Natural killer cell treated with Interleukin-12 subunit alpha and Interleukin-12 subunit beta and Interleukin-15 and Interleukin-18, amount 100 ng/mL, for 72 hours (primary cell): Measurements from ENCODE around the gene HPSE2. TPM values are rescaled to one million over a fixed set of nuclear protein-coding genes. Genes with fewer than 3 reads are reported as not detected.

Source experiments
- ATAC-seq, 2 donors: fragments of 150-1000 bp; cut with Tn5 transposase in 1 of 2; sonication (Bioruptor Pico), chemical (Tn5 transposase) in 1 of 2; 2 replicates each; pipeline ENCODE4 v1.10.0; 2021
- DNase-seq: peaks from one replicate; pipeline ENCODE4 v3.0.0; 2022; ENCODE audit warnings: low spot score
- H3K27ac Mint-ChIP-seq, 2 donors: 1 replicate in 1 of 2; 2 replicates in 1 of 2; pipeline ENCODE4 v1.8.0; 2022; ENCODE audit warnings: mixed read lengths in 2 of 2, mild to moderate bottlenecking in 1 of 2, moderate library complexity in 1 of 2
- H3K27me3 Mint-ChIP-seq, 2 donors: 1 replicate in 1 of 2; 2 replicates in 1 of 2; pipeline ENCODE4 v1.8.0; 2022; ENCODE audit warnings: mixed read lengths in 2 of 2
- H3K36me3 Mint-ChIP-seq: one replicate; pipeline ENCODE4 v1.8.0; 2022; ENCODE audit warnings: mixed read lengths
- H3K4me1 Mint-ChIP-seq, 2 donors: 1 replicate in 1 of 2; 2 replicates in 1 of 2; pipeline ENCODE4 v1.8.0; 2022; ENCODE audit warnings: low read depth in 2 of 2, mixed read lengths in 2 of 2, mild to moderate bottlenecking in 1 of 2
- H3K4me3 Mint-ChIP-seq: one replicate; pipeline ENCODE4 v1.8.0; 2022; ENCODE audit warnings: mixed read lengths
- H3K9me3 Mint-ChIP-seq: 2 replicates; pipeline ENCODE4 v1.8.0; 2022; ENCODE audit warnings: mixed read lengths
- total RNA-seq, 2 donors: library from RNA; stranded (reverse); gene quantifications; one replicate each; pipeline ENCODE4 v1.2.3, GENCODE V29; 2022

The HPSE2 gene
- total RNA-seq, 2 donors from 2014 or later, result not detected

DNA sequence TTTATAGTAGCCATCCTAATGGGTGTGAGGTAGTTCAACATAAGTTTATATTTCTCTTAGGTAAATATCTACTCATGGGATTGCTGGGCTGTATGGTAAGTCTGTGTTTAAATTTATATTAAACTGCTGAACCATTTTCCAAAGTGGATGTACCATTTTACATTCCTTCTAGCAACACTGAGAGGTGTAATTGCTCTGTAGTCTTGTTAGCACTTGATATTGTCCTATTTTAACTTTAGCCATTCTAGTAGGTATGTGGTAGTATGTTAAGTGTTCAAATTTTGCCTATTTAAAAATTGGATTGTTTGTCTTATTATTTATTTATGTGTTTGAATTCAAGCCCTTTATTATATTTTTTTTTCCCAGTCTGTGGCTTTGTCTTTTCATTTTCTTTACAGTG lies 786.4 kb downstream of the HPSE2 start:
- Mint-ChIP-seq H3K4me1 (peaks cover 23 to 24% of the 10 kb centered on the region in 2 donors), H3K36me3 (peaks cover 6% of the 10 kb centered on the region), H3K27ac (no peak overlapping the region), H3K4me3 (no peak overlapping the region), H3K9me3 (no peaks in the 10 kb centered on the region), H3K27me3 (peaks cover 17 to 28% of the 10 kb centered on the region in 2 donors)
- ATAC-seq, result no peak
- no peak for DNase-seq

DNA sequence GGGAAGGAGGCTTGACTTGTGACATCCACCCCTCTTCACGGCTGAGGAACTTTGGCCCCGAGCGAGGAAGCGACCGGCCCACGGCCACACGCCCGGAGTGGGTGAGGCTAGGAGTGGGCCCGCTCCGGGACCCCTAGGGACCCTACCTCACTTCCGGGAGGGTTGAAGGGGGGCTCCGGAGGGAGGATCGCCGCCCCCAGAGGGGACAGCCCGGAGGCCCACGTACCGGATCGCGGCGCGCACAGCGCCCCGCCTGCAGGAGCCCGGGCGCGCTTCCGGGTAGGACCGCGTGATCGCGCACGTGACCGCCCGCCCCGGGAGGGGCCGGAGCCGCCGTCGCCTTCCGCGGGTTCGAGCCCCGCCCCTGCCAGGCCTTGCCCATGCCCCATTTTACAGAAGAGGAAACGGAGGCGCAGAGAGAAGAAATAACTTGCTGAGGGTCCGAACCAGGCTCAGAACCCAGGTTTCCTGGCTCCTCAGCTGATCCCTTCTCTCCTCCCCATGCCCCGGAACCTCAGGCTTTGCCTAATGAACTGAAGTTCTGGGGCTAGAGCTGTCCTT lies 788.9 kb downstream of the HPSE2 start, which contains the start of gene HPS1:
HPS1 (minus strand) TSS at position 275 of the 561 bp plus-strand sequence. CDS start 3,695 bp downstream, outside the sequence.
- Mint-ChIP-seq H3K36me3 (peaks cover 18% of the 10 kb centered on the region), H3K4me3 (peak within 1 kb of the TSS; percentile 89), H3K27me3 (peaks cover 10 to 17% of the 10 kb centered on the region in 2 donors), H3K27ac (peak within 1 kb of the TSS; percentile 57 to 91), H3K4me1 (peaks cover 37% of the 10 kb centered on the region in 2 donors), H3K9me3 (no peaks in the 10 kb centered on the region)
- DNase-seq (peak; percentile 94), ATAC-seq (peak; percentile 97)

DNA sequence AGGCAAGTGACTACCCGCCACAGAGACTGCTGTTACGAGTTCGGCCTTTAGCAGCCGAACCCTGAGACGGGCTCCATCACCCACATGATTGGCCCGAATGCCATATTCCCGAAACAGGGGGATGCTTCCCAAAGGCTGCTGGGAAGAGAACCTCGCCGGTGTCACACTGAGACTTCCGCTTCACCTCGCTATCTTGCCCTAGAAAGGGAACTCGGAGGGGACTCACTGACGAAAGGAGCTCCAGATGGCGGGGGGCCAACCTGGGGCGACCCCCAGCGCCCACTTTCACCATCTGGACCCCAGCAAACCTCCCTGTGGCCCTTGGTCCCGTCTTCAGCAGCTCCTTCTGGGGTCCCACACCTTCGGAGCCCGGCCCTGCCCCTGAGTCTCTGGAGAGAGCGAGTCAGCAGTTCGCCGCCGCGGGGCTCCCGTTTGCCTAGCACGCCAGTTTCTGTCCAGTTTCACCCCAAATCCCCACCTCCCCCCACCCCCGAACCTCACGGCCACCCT lies 789.4 kb downstream of the HPSE2 start:
- ATAC-seq (peak; percentile 52 to 55), DNase-seq (no peak)
- Mint-ChIP-seq H3K27ac (peak overlapping the region; percentile 57 to 72), H3K4me3 (peak overlapping the region; percentile 89), H3K4me1 (peaks cover 40 to 43% of the 10 kb centered on the region in 2 donors), H3K36me3 (peaks cover 23% of the 10 kb centered on the region), H3K9me3 (no peaks in the 10 kb centered on the region), H3K27me3 (peaks cover 10 to 11% of the 10 kb centered on the region in 2 donors)

DNA sequence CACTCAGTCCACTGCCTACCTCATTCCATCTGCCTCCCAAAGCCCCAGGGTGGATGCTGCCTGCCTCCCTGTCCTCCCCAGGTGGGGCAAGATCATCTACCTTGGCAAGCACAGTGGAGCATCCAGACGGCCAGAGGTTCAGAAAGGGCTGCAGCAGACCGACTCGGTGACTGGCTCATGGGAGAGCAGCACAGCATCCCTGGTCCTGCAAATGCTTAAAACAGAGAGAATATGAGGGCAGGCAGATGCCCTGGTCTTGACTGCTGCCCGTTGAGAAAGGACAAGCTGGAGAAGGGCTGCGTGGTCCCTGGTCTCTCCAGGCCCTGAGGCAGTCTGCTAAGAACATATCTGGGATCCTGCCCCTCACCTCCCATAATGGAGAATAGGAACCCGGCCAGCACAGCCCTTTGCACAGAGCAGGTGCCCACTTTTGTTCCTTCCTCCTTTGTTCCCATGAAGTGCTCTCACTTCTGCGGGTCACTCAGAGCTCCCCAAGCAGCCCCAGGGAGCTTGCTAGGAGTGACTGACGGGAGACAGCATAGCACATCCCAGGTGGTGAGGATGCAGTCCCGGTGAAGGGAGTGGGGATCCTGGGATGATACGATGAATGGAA lies 790.3 kb downstream of the HPSE2 start:
- peaks cover 2 to 5% of the 10 kb centered on the region in 2 donors for H3K27me3 Mint-ChIP-seq
- no peaks in the 10 kb centered on the region for H3K9me3 Mint-ChIP-seq
- DNase-seq (no peak), ATAC-seq (no peak)
- H3K4me3 Mint-ChIP-seq, result peak overlapping the region; percentile 89
- H3K27ac Mint-ChIP-seq, result peak overlapping the region; percentile 57 to 72
- H3K36me3 Mint-ChIP-seq, result peaks cover 24% of the 10 kb centered on the region
- peaks cover 40 to 44% of the 10 kb centered on the region in 2 donors for H3K4me1 Mint-ChIP-seq

DNA sequence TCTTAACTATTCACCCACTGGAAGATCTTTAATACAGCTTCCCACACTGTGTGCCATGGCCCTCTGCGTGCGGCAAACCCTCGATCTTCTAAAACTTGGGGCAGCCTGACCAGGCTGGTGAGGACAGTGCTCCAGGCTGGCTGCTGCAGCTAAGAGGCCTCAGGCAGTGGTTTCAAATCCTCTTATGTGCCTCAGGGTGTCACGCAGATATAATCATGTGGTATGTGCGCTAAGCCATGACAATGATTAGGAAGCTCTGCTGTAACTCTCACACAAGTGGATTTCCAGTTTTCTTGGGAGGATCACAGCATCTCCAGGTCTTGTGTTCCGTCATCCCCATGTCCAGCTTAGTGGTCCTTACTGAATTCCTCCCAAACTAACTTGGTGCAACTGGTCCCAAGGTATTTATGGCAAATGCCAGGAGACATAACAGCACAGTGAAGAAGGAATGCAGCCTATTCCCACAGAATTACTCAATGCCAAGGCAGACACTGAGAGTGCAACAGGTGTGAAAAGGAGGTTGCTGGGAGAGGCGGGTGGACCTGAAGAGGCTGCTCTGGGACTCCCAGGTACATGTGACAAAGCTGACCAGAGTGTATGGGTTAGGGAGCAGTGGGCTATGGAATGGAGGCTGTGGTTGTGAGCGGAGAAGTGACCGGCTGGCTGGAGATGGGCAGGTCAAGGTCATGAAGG lies 791.2 kb downstream of the HPSE2 start:
- Mint-ChIP-seq H3K4me3 (peak overlapping the region; percentile 78), H3K27ac (peak overlapping the region; percentile 14 to 72), H3K36me3 (peaks cover 29% of the 10 kb centered on the region), H3K9me3 (no peaks in the 10 kb centered on the region), H3K27me3 (no peaks in the 10 kb centered on the region), H3K4me1 (peaks cover 42 to 44% of the 10 kb centered on the region in 2 donors)
- ATAC-seq, result no peak
- no peak for DNase-seq

DNA sequence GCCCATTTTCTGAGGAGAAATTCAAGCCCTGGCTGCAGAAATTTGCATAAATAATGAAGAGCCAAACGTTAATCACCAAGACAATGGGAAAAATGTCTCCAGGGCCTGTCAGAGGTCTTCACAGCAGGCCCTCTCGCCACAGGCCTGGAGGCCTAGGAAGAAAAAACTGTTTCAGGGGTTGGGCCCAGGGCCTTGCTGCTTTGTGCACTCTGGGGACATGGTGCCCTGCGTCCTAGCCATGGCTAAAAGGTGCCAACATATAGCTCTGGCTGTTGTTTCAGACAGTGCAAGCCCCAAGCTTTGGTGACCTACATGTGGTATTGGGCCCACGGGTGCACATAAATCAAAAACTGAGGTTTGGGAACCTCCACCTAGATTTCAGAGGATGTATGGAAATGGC lies 796.9 kb downstream of the HPSE2 start:
- Mint-ChIP-seq H3K4me1 (peaks cover 27 to 32% of the 10 kb centered on the region in 2 donors), H3K27me3 (no peaks in the 10 kb centered on the region), H3K36me3 (peaks cover 36% of the 10 kb centered on the region), H3K9me3 (no peaks in the 10 kb centered on the region), H3K27ac (no peak overlapping the region), H3K4me3 (no peak overlapping the region)
- ATAC-seq (no peak), DNase-seq (no peak)

DNA sequence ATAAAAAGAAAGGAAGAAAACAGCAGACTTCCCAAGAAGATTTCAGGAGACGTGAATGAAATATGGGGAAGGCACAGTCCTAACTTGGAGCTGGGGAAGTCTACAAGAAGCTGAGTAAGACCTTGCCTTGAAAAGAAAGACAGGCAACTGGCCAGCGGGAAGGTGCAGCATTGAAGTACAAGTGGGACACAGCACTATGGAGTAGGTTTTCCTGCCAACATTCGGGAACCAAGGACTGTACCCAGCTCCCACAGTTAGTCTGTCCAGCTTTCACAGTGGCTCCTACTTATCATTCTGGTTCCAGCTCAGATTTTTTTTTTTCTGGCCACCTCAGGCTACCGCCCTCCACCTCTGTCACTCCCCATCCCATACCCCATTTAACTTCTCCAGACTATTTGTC lies 798.9 kb downstream of the HPSE2 start:
- Mint-ChIP-seq H3K4me3 (no peak overlapping the region), H3K4me1 (peaks cover 16 to 20% of the 10 kb centered on the region in 2 donors), H3K27me3 (no peaks in the 10 kb centered on the region), H3K9me3 (no peaks in the 10 kb centered on the region), H3K27ac (no peak overlapping the region), H3K36me3 (peaks cover 37% of the 10 kb centered on the region)
- DNase-seq, result no peak
- no peak for ATAC-seq

DNA sequence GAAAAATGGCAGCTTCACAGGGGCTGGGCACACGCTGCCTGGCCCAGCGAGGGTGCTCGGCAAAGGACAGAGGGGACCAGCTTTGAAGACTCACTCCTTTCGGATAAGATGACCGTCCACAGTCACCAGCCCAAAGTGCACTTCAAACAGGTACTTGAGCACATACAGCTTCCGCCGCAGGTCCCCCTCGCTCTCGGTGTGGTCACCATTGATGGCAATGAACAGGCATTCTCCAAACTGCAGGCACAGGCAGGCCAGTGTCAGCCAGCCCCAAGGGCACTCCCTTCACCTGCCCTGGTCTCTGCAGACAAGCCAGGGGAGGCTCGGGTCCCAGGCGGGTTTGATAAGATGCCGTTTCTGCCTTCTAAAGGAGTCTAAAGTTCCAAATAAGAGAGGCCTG lies 800.5 kb downstream of the HPSE2 start:
- Mint-ChIP-seq H3K4me3 (no peak overlapping the region), H3K36me3 (peaks cover 43% of the 10 kb centered on the region), H3K27ac (no peak overlapping the region), H3K9me3 (no peaks in the 10 kb centered on the region), H3K27me3 (no peaks in the 10 kb centered on the region), H3K4me1 (peaks cover 10 to 17% of the 10 kb centered on the region in 2 donors)
- no peak for DNase-seq
- ATAC-seq, result no peak

DNA sequence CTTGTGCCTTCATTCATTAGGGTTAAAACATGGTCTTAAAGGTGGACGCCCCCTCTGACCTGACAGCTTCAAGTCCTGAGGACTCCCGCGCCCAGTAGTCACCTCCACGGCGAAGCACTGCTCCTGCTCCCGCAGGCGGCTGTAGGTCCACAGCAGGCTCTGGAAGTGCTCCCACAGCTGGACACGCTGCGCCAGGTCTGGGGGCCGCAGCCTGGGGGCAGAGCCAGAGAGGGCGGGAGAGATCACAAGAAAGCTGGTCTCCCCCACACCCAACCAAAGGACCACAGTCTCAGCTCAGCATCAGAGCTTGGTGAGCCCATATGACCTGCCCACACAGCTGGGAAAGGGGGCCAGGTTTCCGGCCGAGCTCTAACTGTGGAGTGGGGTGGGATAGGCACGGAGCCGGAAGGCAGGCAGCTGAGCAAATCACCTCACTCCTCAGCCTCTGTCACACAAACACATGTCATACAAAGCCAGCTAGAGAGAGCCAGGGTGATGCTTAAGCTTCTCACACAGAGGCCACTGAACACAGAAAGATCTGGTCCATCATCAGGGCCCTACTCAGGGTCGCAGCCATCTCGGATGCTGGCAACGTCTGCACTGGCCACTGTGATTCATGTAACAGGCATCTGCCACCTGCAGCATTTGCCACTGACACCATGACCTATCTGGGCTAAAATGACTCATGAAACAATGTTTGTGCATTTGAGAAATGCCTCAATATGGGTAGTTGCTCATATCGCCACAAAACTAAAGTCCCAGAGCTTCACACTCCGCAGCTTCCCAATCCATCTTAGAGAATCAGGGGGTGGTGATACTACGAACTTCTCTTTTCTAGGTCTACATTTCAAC lies 801.5 kb downstream of the HPSE2 start:
- H3K4me1 Mint-ChIP-seq, result peaks cover 10 to 15% of the 10 kb centered on the region in 2 donors
- no peaks in the 10 kb centered on the region for H3K9me3 Mint-ChIP-seq
- no peak overlapping the region for H3K27ac Mint-ChIP-seq
- no peak overlapping the region for H3K4me3 Mint-ChIP-seq
- no peak for ATAC-seq
- no peak for DNase-seq
- H3K36me3 Mint-ChIP-seq, result peaks cover 38% of the 10 kb centered on the region
- no peaks in the 10 kb centered on the region for H3K27me3 Mint-ChIP-seq

DNA sequence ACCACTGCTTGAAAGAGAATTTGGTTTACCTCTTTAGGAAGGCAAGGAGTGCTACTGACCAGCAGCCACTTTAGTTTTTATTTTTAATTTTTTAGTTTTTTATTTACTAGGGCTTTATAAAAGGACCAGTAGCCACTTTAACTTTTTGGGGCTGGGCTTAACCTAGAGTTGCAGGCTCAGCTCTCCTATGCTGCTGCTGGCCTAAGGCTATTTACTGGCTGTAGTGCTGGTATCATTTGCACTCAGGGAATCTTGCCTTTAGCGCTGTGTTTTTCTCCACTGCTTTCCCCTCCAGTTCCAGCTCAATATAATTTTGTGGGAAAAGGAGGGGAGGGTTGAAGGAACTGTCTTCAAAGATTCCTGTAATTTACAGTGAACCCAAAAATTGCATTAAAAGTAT lies 802.3 kb downstream of the HPSE2 start:
- DNase-seq (no peak), ATAC-seq (no peak)
- Mint-ChIP-seq H3K36me3 (peaks cover 36% of the 10 kb centered on the region), H3K9me3 (no peaks in the 10 kb centered on the region), H3K27ac (no peak overlapping the region), H3K4me1 (peaks cover 6 to 11% of the 10 kb centered on the region in 2 donors), H3K27me3 (no peaks in the 10 kb centered on the region), H3K4me3 (no peak overlapping the region)

DNA sequence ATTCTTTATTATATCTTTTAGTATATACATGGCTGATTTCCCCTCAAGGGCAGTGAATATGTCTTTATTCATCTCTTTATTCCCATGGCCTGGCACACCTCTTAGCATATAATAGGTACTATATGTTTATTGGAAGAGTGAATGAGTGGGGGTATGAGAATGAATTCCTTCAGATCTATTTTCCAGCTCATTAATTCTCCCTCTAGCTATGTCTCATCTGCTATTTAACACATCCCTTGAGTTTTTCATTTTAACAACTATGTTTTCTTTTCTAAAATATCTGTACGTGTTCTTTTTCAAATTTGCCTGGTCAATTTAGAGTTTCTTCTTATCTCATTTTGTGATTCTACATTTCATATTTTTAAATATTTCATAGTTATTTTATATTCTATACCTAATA lies 803.3 kb downstream of the HPSE2 start:
- peaks cover 29% of the 10 kb centered on the region for H3K36me3 Mint-ChIP-seq
- DNase-seq, result no peak
- no peak overlapping the region for H3K4me3 Mint-ChIP-seq

DNA sequence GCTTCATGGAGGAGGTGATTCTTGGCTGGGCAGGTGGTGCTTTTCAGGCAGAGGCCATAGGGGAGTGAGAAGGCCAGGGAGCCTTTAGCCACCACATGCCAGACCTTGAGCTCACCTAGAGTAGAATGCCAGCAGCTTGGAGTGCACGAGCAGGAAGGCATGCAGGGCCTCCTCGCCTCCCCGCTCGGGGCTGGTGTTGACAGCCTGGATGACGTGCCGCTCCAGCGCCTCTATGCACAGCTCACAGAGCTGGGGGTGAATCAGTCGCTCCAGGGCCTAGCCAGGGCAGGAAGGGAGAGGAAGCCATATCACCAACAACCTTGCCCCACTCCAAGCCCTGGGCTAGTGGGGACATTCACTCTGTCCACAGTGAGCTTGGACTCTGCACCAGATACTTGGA lies 804.6 kb downstream of the HPSE2 start:
- no peak overlapping the region for H3K4me3 Mint-ChIP-seq
- no peaks in the 10 kb centered on the region for H3K9me3 Mint-ChIP-seq
- ATAC-seq, result no peak
- H3K4me1 Mint-ChIP-seq, result no peaks in the 10 kb centered on the region
- H3K27me3 Mint-ChIP-seq, result no peaks in the 10 kb centered on the region
- no peak for DNase-seq
- peaks cover 29% of the 10 kb centered on the region for H3K36me3 Mint-ChIP-seq
- peak overlapping the region in 1 of 2 donors; percentile 28 for H3K27ac Mint-ChIP-seq

More for the DNA sequence above, 803.3 kb downstream of the HPSE2 start:
- H3K9me3 Mint-ChIP-seq, result no peaks in the 10 kb centered on the region
- H3K4me1 Mint-ChIP-seq, result peaks cover 0 to 5% of the 10 kb centered on the region in 2 donors
- H3K27ac Mint-ChIP-seq, result no peak overlapping the region
- H3K27me3 Mint-ChIP-seq, result no peaks in the 10 kb centered on the region
- no peak for ATAC-seq

DNA sequence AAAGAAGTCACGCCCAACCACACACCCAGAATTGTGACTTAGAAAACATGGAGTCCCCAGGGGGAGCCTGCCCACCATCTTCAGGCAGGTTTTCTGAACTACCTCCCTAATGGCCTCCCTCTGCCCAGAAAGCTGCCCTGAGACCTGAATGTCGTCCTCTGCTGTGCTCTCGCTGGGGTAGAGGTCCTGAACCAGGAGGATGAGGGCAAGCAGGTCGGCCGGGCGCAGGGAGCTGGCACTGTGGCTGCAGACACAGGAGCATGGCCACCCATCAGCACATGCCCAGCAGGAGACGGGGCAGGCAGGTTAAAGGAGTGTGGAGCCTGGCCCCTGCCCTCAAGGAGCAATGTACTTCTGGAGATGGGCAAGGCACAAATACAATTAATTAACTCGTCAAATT lies 805.2 kb downstream of the HPSE2 start:
- ATAC-seq (no peak), DNase-seq (no peak)
- Mint-ChIP-seq H3K4me1 (no peaks in the 10 kb centered on the region), H3K27ac (peak overlapping the region in 1 of 2 donors; percentile 28), H3K9me3 (no peaks in the 10 kb centered on the region), H3K27me3 (no peaks in the 10 kb centered on the region), H3K4me3 (no peak overlapping the region), H3K36me3 (peaks cover 29% of the 10 kb centered on the region)
